Lung (tissue), 12 donors: ENCODE data around the gene KANSL1L. TPM values are rescaled to one million over a fixed set of nuclear protein-coding genes. Genes with fewer than 3 reads are reported as not detected.
A peak's percentile ranks its signal among the peaks of the same experiment; 100 is the strongest.
"Not testable (repeated sequence)": the region's sequence is repeated elsewhere in the genome, so short reads cannot be mapped to it uniquely, and the experiment has no call there.

Experiments used
- ATAC-seq: fragments of 200-7000 bp; cut with Tn5 transposase; one replicate; pipeline ENCODE4 v1.9.1; 2020; ENCODE audit warnings: moderate number of reproducible peaks; ENCODE audit not compliant: insufficient read depth, low FRiP score
- DNase-seq, 3 donors: peaks; one replicate each; pipeline ENCODE4 v3.0.0-alpha.2; 2013 to 2017
- H3K27ac ChIP-seq, 2 donors: one replicate each; pipeline ENCODE4 v1.5.1; 2013; ENCODE audit warnings: mild to moderate bottlenecking in 2 of 2, moderate library complexity in 2 of 2, control low read depth in 1 of 2, inconsistent platforms in 1 of 2, low read depth in 1 of 2, low read length in 1 of 2
- H3K27me3 ChIP-seq, 3 donors: one replicate each; pipeline ENCODE4 v1.5.1; 2013; ENCODE audit warnings: low read length in 2 of 3; ENCODE audit not compliant: control insufficient read depth in 3 of 3, insufficient read depth in 3 of 3
- H3K36me3 ChIP-seq, 4 donors: one replicate each; pipeline ENCODE4 v1.5.1; 2013; ENCODE audit warnings: low read length in 4 of 4, mild to moderate bottlenecking in 1 of 4, moderate library complexity in 1 of 4; ENCODE audit not compliant: control insufficient read depth in 4 of 4, insufficient read depth in 4 of 4
- H3K4me1 ChIP-seq, 5 donors: one replicate each; pipeline ENCODE4 v1.5.1; 2013; ENCODE audit warnings: low read length in 5 of 5, mild to moderate bottlenecking in 2 of 5, moderate library complexity in 1 of 5; ENCODE audit not compliant: control insufficient read depth in 5 of 5, insufficient read depth in 5 of 5
- H3K4me3 ChIP-seq: one replicate; pipeline ENCODE4 v1.5.1; 2013; ENCODE audit warnings: mild to moderate bottlenecking, control low read depth, moderate library complexity
- H3K9ac ChIP-seq, 2 donors: one replicate each; pipeline ENCODE4 v1.5.1; 2013; ENCODE audit warnings: low read length in 2 of 2, control low read depth in 1 of 2; ENCODE audit not compliant: insufficient read depth in 1 of 2
- H3K9me3 ChIP-seq, 4 donors: one replicate each; pipeline ENCODE4 v1.5.1; 2013; ENCODE audit warnings: low read length in 3 of 4, mild to moderate bottlenecking in 1 of 4, moderate library complexity in 1 of 4; ENCODE audit not compliant: control insufficient read depth in 4 of 4, insufficient read depth in 3 of 4
- WGBS, 2 donors: extraction: QIAGEN DNeasy Blood & Tissue Kit; methylation state at CpG; one replicate each; pipeline ENCODE4 v1.1.7; 2013; 5-methylcytosine and 5-hydroxymethylcytosine counted together
- polyA plus RNA-seq, 2 donors: library from polyadenylated mRNA; stranded (reverse); fragments of 200-250 nt; gene quantifications; one replicate each; pipeline ENCODE4 v1.2.1, GENCODE V29; 2013
- total RNA-seq, 2 donors: library from RNA; depleted of rRNA in 1 of 2; stranded (reverse); fragments of >200 nt in 1 of 2; gene quantifications; one replicate each; pipeline ENCODE4 v1.2.1, GENCODE V29; 2014 to 2021
- TF ChIP-seq, protein P1 (sequence below): IDR thresholded peaks from 2 replicates; pipeline ENCODE4 v1.5.1; 2012; ENCODE audit warnings: mild to moderate bottlenecking; ENCODE audit errors: control extremely low read depth, extremely low read depth
- donor health status: control.
- donor health status: control.
- donor health status: Bipolar disorder and iron deficiency.
- donor health status: healthy.
- donor health status: DM: yes; HTN: yes; CAD: no.

KANSL1L gene
- total and polyA plus RNA-seq, 4 donors: 6.1 to 117 (median 17.0) TPM

DNA sequence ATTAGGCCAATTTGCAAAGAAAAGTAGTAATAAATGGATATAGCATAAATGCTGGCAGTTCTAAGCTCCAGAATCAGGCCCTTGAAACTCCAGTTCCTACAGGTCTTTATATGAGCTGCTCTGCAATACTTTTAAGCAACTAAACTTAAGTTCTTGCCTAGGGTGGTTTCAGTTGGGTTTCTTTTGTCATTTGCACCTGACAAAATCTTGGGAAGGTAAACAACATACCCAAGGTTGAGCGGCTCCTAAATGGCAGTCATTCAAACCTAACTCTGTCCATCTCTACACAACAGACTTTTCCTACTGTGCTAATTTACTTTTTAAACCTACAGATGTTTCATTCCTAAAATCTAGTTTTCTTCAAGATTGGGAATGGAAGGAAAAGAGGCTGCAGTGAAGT lies 9.3 kb upstream of the KANSL1L start:
- Histone ChIP-seq H3K27ac (no peak overlapping the region), H3K36me3 (no peaks in the 10 kb centered on the region), H3K9me3 (no peaks in the 10 kb centered on the region), H3K4me1 (peaks cover 0 to 34% (median 8%) of the 10 kb centered on the region in 5 donors), H3K9ac (no peak overlapping the region), H3K27me3 (no peaks in the 10 kb centered on the region), H3K4me3 (no peak overlapping the region)
- TF ChIP-seq, protein P1, sequence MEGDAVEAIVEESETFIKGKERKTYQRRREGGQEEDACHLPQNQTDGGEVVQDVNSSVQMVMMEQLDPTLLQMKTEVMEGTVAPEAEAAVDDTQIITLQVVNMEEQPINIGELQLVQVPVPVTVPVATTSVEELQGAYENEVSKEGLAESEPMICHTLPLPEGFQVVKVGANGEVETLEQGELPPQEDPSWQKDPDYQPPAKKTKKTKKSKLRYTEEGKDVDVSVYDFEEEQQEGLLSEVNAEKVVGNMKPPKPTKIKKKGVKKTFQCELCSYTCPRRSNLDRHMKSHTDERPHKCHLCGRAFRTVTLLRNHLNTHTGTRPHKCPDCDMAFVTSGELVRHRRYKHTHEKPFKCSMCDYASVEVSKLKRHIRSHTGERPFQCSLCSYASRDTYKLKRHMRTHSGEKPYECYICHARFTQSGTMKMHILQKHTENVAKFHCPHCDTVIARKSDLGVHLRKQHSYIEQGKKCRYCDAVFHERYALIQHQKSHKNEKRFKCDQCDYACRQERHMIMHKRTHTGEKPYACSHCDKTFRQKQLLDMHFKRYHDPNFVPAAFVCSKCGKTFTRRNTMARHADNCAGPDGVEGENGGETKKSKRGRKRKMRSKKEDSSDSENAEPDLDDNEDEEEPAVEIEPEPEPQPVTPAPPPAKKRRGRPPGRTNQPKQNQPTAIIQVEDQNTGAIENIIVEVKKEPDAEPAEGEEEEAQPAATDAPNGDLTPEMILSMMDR: no peak
- ATAC-seq: no peak
- no peak for DNase-seq
- 94 to 97% methylated on average over 1 of the region's 1 CpG for WGBS, 2 donors

DNA sequence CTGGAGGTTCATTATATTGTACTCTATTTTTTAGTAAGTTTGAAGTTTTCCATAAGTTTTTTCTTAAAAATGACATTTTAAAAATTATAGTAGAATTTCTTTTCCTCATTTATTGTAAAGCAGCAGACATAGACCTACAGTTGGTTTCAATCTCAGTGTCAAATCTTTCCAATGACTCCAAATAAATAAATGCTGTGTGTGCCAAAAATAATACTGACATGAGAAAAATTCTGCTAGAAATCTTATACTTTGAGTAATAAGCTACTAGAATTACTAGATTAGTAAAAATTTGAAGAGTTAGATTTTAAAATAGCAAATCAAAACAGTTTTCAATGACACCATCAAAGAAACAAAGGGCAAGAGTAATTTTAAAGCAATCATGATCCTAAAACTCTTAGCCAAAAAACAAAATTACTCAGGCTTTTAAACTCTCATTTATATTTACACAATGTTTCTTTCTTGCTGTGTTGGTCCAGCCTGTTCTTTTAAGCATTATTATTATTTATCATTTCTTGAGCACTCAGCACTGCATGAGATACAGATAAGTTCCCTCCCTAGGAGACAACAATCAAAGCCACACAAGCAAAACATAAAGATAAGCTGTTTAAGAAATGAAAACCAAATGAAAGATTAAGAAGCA lies 8.3 kb upstream of the KANSL1L start:
- H3K4me3 ChIP-seq: no peak overlapping the region
- ATAC-seq (no peak), DNase-seq (peak in 2 of 3 donors; percentile 86 to 90)
- H3K9ac ChIP-seq: no peak overlapping the region
- H3K27me3 ChIP-seq: no peaks in the 10 kb centered on the region
- no peaks in the 10 kb centered on the region for H3K36me3 ChIP-seq
- H3K4me1 ChIP-seq: peaks cover 0 to 34% (median 8%) of the 10 kb centered on the region in 5 donors
- H3K9me3 ChIP-seq: no peaks in the 10 kb centered on the region
- TF ChIP-seq, protein P1: no peak
- H3K27ac ChIP-seq: no peak overlapping the region

DNA sequence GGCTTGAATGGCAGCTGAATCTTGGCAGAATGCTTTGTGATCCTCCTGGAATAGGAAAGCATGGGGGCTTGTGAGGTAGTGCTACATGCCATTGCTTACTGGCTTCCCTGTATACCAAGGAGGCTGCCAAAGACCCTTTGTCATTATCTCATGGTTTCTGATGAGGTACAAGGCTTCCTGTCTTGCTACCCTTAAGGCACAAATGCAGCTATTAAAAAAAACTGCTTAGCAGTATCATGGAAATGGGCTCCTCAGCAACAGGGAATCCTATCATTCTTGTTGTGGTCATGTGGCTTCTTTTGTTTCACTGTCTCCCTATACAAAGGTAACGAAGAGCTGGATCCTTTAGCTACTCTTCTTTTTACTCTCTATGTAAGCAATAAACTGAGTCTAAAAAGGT lies 6.6 kb upstream of the KANSL1L start:
- DNase-seq: no peak
- ATAC-seq: no peak
- no peaks in the 10 kb centered on the region for H3K27me3 ChIP-seq
- TF ChIP-seq, protein P1: no peak
- H3K4me3 ChIP-seq: no peak overlapping the region
- 87 to 93% methylated on average over 1 of the region's 1 CpG for WGBS, 2 donors
- H3K9ac ChIP-seq: no peak overlapping the region
- no peaks in the 10 kb centered on the region for H3K9me3 ChIP-seq
- H3K4me1 ChIP-seq: peaks cover 0 to 36% (median 8%) of the 10 kb centered on the region in 5 donors
- H3K36me3 ChIP-seq: no peaks in the 10 kb centered on the region
- no peak overlapping the region for H3K27ac ChIP-seq

DNA sequence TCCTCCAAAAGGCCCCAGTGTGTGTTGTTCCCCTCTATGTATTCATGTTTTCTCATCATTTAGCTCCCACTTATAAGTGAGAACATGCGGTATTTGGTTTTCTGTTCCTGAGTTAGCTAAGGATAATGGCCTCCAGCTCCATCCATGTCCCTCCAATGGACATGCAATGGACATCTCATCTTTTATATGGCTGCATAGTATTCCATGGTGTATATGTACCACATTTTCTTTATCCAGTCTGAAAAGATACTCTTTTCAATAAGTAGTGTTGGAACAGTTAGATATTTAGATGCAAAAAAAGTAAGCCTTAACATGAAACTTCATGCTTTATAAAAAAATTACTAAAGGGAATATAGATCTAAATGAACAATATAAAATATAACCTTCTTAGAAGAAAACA lies 5.9 kb upstream of the KANSL1L start:
- ATAC-seq, H3K9ac ChIP-seq, H3K27ac ChIP-seq, H3K36me3 ChIP-seq, H3K4me3 ChIP-seq, H3K27me3 ChIP-seq, DNase-seq, H3K9me3 ChIP-seq: not testable (repeated sequence)
- H3K4me1 ChIP-seq: peaks cover 0 to 42% (median 8%) of the 10 kb centered on the region in 5 donors
- 96 to 100% methylated on average over 1 of the region's 1 CpG for WGBS, 2 donors
